ENCODE results near the gene TNKS2.
"Not testable (repeated sequence)": the region's sequence is repeated elsewhere in the genome, so short reads cannot be mapped to it uniquely, and the experiment has no call there.

The TNKS2 gene

DNA sequence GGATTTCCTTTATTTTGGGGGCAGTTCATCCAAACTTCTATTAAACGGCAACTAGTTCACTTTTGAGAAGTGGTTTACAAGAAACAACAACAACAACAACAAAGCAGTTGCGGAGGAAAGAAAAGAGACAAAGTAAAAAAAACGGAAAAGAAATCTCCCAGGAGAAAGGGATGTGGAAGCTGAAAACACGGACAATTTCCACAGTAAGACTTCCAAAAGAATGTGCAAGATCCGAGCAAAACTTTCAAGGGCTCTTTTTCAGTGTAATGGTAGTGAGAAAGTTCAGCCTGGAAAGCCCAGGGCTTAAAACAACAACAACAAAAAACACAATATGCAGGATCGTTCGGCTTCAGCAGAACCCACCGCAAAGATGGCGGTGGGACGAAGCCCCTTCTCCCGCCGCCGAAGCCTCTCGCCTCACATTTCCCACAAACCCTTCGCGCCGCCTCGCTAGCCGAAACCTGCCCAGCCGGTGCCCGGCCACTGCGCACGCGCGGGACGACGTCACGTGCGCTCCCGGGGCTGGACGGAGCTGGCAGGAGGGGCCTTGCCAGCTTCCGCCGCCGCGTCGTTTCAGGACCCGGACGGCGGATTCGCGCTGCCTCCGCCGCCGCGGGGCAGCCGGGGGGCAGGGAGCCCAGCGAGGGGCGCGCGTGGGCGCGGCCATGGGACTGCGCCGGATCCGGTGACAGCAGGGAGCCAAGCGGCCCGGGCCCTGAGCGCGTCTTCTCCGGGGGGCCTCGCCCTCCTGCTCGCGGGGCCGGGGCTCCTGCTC is at the start of gene TNKS2:
Gene TNKS2, plus strand, starts transcription at position 553 of the 775 bp plus-strand sequence. CDS start 265 bp downstream, outside the sequence.
- peak; percentile 92 for DNase-seq (ENCODE audit: low read depth)

DNA sequence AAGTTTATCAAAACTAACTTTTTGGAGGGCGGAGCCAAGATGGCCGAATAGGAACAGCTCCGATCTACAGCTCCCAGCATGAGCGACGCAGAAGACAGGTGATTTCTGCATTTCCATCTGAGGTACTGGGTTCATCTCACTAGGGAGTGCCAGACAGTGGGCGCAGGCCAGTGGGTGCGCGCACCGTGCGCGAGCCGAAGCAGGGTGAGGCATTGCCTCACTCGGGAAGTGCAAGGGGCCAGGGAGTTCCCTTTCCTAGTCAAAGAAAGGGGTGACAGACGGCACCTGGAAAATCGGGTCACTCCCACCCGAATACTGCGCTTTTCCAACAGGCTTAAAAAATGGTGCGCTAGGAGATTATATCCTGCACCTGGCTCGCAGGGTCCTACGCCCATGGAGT is 48.6 kb upstream of the TNKS2 start:
- not testable (repeated sequence) for DNase-seq (ENCODE audit: low read depth)

DNA sequence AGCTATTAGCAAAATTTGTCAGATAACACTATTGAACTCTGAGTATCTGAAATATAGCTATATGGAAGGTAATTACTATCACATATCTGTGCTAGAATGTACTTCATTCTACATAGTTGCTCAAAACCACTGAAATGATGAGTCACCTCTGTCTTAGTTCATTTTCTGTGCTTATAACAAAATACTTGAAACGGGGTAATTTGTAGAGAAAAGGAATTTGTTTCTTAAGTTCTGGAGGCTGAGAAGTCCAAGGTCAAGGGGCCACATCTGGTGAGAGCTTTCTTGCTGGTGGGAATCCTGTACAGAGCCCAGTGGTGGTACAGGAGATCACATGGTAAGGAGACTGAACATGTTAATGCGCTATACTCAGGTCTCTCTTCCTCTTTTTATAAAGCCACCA is 41.9 kb upstream of the TNKS2 start:
- DNase-seq (ENCODE audit: low read depth), result peak; percentile 78

DNA sequence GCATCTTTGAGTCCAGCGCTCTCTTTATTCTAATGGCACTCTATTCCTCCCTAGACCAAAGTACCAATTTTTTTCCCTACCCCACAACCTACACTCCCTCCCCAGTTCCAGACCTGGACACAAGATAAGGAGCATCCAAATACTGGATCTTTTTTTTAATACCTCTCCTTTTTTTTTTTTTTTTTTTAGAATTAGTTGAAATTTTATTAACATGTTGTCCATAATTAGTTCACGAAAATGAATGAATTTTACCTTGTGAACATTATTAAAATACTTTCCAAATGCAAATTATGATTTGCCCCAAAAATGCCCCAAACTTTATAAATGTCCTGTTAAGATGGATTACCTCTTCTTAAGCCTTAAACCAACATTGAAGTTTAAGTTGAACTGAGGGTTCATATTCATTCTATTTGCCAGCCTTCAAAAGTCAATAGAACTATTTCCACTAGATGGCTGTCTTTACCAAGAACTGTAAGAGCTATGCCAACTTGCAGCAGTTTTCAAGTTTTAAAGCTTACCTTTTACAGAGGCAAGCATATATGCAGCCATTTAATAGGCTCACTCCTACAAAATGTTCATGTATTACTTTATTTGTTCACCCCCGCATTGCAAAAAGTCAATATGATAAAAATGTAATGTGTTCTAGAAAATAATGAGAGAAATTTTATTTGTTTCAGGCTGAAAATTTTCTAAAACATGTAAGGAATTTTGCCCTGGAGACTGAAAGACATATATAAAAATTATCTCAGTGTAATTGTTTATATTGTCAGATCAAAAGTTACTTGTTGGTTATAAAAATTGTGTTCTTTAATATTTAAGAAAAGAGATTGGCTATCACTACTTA is 39.7 kb upstream of the TNKS2 start:
- peak; percentile 53 for DNase-seq (ENCODE audit: low read depth)

DNA sequence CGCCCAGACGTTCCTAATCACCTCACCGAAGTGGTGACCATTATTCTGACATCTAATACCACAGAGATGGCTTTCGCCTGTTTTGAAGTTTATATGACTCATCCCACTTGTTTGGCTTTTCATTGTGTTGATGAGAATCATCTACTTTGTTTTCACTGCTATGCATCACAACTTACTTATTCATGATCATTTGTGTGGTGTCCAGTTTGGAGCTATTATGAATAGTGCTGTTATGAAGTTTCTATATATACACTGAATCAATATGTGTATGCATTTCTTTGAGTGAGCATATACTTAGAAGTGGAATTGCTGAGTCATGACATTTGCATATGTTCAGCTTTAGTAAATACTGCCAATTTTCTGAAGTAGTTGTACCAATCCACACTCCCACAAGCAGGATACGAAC is 38.6 kb upstream of the TNKS2 start:
- peak; percentile 10 for DNase-seq (ENCODE audit: low read depth)

DNA sequence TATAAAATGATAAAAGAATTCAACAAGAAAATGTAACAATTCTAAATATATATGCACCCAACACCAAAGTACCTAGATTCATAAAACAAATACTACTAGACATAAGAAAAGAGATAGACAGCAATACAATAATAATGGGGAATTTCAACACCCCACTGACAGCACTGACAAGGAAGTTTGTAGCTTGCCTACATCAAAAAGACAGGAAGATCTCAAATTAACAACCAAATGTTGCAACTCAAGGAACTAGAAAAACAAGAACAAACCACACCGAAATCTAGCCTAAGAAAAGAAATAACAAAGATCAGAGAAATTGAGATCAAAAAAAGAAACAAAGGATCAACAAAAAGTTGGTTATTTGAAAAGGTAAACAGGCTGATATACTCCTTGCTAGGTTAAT is 36.5 kb upstream of the TNKS2 start:
- no peak for DNase-seq (ENCODE audit: low read depth)

DNA sequence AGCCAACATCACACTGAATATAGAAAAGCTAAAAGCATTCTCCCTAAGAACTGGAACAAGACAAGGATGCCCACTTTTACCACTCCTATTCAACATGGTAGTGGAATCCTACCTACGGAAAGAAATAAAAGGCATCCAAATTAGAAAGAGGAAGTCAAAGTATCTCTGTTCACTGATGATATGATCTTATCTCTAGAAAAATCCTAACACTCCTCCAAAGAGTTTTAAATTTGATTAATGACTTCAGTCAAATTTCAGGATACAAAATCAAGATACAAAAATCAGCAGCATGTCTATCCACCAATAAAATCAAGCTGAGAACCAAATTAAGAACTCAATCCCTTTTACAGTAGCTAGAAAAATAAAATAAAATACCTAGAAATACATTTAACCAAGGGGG is 35.3 kb upstream of the TNKS2 start:
- no peak for DNase-seq (ENCODE audit: low read depth)

DNA sequence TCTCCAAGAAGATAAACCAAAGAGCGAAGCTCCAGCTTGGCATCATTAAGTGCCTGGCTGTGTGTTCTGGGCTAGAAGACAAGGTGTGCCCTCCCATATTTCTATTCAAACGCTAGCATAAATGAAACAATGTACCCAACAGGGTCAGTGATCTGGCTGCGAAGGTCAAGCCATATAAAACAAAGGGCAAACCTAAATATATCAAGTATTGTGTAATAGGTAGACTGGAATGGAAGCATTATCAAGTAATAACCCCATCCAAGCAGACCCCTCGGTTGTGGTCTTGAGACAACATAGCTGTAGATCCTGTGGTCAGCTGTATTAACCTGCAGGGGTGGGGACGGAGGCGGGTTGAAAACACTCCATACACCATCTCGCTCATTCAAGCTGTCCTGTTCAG is 31.6 kb upstream of the TNKS2 start:
- DNase-seq (ENCODE audit: low read depth), result no peak

DNA sequence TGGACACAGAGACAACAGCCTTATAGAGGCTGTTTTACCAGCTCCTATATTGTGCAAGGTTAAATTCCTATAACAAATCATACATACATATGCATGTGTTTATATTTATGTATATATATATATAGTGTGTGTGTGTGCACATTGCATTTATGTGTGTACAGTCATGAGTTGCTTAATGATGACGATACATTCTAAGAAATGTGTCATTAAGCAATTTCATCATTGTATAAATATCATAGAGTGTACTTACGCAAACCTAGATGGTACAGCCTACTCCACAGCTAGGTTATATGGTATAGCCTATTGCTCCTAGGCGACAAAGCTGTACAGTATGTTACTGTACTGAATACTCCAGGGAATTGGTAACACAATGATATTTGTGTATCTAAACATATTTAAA is 30.1 kb upstream of the TNKS2 start:
- no peak for DNase-seq (ENCODE audit: low read depth)

DNA sequence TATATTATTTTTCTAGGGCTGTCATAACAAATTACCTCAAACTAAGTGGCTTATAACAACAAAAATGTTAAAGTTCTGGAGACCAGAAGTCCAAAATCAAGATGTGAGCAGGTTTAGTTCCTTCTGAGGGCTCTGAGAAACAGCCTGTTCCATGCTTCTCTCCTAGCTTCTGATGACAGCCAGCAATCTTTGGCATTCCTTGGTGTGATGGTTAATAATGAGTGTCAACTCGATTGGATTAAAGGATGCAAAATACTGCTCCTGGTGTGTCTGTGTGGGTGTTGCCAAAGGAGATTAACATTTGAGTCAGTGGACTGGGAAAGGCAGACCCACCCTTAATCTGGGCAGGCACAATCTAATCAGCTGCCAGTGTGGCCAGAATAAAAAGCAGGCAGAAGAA is 26.3 kb upstream of the TNKS2 start:
- no peak for DNase-seq (ENCODE audit: low read depth)

DNA sequence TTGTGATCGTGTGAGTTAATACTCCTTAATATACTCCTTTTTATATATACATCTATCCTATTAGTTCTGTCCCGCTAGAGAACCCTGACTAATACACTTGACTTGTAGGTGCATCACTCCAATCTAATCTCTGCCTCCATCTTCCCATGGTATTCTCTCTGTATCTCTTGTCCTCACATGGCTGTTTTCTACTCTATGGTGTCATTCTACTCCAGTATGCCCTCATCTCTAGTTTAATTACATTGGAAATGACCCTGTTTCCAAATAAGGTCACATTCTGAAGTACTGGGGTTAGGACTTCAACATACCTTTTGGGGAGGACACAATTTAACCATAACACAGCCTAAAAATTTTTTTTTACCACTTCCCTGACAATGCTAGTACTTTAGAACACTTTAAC is 25.8 kb upstream of the TNKS2 start:
- no peak for DNase-seq (ENCODE audit: low read depth)

DNA sequence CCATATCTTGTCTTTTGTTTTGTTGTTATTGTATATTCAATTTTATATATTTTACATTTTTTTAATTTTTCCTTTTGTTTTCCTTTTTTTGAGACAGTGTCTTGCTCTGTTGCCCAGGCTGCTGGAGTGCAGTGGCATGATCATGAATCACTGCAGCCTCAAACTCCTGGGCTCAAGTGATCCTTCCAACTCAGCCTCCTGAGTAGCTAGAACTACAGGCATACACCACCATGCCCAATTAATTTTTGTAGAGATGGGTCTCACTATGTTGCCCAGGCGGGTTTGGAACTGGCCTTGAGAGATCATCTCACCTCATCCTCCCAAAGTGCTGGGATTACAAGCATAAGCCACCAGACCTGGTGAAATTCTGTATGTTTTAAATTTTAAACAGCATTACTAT is 25.4 kb upstream of the TNKS2 start:
- DNase-seq (ENCODE audit: low read depth), result no peak

DNA sequence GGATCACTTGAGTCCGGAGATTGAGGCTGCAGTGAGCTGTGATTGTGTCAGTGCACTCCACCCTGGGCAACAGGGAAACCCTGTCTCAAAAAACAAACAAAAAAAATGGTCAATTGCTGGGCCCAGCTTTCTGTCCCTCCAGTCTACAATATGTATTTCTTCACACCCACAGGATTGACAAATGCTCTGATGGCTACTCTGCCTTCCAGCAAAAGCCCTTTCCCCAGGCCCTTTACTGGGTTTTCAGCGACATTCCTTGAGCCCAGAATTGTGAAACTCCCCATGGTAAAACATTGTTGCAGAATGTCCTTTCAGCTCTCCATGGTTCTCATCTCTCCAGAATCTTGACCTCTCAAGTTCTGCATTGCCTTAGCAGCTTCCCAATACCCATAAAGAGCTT is 23.7 kb upstream of the TNKS2 start:
- DNase-seq (ENCODE audit: low read depth), result no peak

DNA sequence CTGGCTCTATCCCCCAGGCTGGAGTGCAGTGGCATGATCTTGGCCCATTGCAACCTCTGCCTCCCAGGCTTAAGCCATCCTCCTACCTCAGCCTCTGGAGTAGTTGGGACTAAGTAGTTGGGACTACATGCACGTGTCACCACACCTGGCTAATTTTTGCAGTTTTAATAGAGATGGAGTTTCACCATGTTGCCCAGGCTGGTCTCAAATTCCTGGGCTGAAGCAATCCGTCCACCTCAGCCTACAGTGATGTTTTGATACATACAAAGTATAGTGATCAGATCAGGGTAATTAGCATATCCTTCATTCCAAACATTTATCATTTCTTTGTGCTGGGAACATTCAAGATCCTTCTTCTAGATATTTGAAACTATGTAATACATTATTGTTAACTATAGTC is 22.5 kb upstream of the TNKS2 start:
- no peak for DNase-seq (ENCODE audit: low read depth)

DNA sequence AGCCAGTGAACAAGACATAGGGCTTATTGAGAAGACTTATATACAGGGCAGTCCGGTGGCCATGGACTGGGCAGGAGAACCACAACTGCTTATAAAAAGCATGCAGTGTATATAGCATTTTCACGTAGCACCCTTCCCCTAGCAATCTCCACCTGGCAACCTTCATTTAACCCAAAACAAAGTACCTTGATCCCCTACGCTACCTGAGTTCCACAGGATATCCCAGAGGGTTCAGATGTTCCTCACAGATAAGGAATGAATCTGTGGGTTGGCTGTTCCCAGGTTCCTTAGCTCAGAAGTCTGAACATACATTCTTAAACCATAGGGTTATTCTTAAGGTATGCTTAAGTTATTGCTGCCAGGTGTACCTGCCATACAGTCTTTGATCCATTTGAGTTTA is 22.0 kb upstream of the TNKS2 start:
- no peak for DNase-seq (ENCODE audit: low read depth)

DNA sequence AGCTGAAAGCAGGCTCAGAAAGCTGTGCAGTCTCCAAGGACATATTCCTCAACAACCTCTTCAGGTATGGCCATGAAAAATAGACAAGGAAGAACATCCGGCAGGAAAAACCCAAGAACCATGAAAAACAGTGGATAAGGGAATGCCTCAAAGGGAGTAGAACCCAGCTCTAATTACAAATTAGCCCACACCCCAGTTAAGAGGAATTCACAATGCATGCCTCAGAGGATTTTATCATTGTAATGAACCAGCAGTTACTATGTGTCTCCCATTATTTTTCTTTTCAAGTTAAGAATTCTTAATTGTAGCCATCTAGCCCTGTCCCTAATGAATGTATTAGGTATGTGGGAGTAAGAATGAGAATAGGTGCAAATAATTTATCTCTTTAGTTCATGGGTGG is 19.7 kb upstream of the TNKS2 start:
- DNase-seq (ENCODE audit: low read depth), result no peak

DNA sequence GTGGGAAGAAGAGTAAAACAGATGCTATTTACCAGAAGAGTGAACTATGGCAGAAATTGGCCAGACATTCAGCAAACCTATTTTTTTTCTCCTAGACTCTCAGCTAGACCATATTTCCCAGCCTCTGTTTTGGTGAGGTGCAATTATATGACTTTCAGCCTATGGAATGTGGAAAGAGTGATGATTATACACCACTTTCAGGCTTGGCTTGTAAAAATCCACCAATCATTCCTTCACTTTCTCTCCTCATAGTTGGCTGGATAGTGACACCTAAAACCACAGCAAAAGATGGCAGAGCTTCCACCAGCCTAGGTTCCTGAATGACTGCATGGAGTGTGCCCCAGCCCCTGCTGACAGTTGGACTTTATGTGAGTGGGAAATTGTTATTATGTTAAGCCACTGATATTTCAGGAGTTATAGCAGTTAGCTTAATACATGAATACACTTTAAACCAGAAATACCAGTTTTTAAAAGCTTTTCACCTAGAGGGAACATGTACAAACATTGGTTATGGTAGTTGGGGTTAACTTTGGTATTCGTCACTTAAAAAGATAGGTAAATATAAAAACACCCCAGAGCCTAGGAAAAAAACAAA is 19.1 kb upstream of the TNKS2 start:
- DNase-seq (ENCODE audit: low read depth), result peak; percentile 30

DNA sequence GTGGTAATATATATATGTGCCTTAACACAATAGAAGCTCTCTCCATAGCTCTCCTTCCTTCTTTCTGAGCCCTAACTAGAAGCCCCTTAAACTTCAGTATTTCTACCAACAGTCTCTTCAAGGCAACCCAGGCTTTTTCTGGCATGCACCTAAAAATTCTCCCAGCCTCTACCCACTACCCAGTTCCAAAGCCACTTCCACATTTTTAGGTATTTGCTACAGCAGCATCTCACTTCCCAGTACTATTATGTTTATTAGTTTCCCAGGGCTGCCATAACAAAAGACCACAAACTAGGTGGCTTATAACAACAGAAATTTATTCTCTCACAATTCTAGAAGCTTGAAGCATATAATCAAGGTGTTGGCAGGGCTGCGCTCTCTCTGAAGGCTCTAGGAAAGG is 15.7 kb upstream of the TNKS2 start:
- no peak for DNase-seq (ENCODE audit: low read depth)

DNA sequence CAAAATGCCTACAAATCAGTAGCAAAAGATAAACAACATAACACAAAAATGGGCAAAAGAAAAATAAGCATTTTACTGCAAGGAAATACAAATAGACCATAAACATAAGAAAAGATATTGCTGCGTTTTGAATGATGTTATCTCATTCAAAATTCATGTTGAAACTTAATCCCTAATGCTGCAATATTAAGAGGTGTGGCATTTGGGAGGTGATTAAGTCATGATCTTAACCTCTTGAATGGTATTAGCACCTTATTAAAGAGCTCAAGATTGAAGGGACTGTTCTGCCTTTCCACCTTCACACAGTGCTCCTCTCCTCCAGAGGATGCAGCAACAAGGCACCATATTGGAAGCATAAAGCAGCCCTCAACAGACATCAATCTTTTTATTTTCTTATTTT is 12.4 kb upstream of the TNKS2 start:
- no peak for DNase-seq (ENCODE audit: low read depth)

DNA sequence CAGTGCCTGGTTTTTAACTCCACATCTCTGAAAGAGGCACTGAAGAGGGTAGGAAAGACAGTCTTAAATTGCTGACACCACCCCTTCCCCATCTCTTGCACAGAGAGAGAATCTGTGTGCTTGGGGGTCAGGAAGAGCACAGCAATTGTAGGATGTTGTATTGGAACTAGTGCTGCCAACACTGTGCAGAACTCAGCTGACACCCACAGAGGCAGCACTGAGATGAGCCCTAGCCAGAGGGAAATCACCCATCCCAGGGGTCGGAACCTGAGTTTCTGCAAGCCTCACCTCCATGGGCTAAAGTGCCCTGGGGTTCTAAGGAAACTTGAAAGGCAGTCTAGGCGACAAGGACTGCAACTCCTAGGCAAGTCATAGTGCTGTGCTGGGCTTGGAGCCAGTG is 11.0 kb upstream of the TNKS2 start:
- DNase-seq (ENCODE audit: low read depth), result no peak

DNA sequence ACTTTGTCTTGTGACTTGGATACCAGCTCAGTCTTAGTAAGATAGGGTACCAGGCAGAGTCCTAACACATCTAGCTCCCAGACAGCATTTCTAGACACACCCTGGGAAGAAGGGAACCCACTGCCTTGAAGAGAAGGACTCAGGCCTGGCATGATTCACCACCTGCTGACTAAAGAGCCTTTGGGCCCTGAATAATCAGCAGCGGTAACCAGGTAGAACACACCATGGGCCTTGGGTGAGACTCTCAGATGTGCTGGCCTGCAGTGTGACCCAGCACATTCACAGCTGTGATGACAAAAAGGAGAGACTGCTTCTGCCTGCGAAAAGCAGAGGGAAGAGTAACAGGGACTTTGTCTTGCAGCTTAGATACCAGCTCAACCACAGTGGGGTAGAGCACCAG is 10.4 kb upstream of the TNKS2 start:
- DNase-seq (ENCODE audit: low read depth), result no peak

DNA sequence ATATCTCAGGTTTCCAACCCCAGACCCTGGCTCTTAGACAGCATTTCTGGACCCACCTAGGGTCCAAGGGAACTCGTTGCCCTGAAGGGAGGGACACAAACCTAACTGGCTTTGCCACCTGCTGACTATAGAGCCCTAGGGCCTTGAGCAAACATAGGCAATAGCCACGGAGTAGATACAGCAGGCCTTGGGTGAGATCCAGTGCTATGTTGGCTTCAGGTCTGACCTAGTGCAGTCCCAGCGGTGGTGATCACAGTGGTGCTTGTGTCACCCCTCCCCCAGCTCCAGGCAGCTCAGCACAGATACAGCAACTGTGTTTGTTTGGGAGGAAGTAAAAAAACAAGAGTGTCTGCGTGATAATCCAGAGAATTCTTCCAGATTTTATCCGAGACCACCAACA is 9.7 kb upstream of the TNKS2 start:
- no peak for DNase-seq (ENCODE audit: low read depth)
